Stimulated activated CD8-positive, alpha-beta memory T cell treated with anti-CD3 and anti-CD28 coated beads, Interleukin-4, amount 100 ng/mL, for 1 hour (primary cell): ENCODE data around the gene MBNL1.

Experiments
- DNase-seq, 2 donors: peaks; one replicate each; pipeline ENCODE4 v3.0.0-alpha.2; 2020; ENCODE audit warnings: low read depth in 2 of 2, low spot score in 1 of 2

The MBNL1 gene

DNA sequence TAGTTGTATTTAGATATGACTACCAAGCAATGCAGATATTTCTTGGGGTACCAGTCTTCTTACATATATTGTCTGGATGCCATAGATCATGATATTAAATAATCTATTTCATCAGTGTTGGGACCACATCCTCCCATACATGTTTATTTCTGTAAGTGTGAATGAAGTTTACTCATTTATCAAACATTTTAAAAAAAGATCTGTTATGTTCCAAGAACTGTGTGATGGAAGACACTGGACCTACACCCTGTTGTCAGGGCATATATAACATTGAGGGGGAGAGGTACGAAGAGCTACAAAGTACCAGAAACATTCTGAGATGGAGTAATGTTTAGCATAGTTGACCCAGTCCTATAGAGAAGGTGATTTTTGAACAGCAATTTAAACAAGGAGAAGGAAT is 26.6 kb downstream of the MBNL1 start:
- no peak for DNase-seq

DNA sequence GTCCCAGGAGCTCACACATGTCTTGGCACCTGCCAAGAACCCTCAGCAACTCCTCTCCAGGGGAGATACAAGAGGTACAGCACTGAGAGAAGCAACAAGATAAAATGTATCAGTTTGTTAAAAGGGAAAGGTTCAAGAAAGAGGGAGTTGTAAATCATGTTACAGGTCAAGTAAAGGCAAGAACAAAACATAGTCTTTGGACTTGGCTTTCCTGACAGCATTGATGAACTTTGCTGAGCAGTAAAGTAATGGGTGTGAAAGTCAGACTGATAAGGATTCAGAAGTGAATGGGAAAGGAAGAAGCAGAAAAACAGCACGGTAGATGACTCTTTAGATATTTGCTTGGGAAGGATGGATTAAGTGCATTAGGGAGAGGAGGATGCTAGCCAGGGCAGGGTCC is 27.1 kb downstream of the MBNL1 start:
- DNase-seq = no peak

DNA sequence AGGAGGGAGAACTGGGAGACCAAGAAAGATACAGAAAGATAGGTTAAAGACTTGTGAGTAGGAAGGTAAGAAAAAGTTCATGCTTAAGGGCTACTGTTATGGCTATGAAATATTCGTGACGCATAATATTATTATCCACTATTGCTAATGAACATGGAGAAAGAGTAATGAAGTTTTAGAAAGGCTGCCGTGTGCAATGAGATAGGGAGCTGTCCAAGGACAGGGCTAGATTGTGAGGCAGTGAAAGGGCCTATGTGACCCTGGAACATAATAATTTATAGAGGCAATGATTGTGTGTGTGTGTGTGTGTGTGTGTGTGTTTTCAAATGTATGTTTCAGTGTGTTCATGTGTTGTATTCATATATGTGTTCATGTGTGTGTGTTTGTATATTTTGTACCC is 27.7 kb downstream of the MBNL1 start:
- no peak for DNase-seq

- no peak for DNase-seq
Observed at GRCh38 chr3:152296971-152297370, 28.2 kb downstream of the MBNL1 start.

GRCh38 chr3:152298393-152299248 is 29.9 kb downstream of the MBNL1 start:
- peak in 1 of 2 donors; percentile 25 for DNase-seq

GRCh38 chr3:152299249-152299976 is 30.7 kb downstream of the MBNL1 start:
- DNase-seq = no peak

DNA sequence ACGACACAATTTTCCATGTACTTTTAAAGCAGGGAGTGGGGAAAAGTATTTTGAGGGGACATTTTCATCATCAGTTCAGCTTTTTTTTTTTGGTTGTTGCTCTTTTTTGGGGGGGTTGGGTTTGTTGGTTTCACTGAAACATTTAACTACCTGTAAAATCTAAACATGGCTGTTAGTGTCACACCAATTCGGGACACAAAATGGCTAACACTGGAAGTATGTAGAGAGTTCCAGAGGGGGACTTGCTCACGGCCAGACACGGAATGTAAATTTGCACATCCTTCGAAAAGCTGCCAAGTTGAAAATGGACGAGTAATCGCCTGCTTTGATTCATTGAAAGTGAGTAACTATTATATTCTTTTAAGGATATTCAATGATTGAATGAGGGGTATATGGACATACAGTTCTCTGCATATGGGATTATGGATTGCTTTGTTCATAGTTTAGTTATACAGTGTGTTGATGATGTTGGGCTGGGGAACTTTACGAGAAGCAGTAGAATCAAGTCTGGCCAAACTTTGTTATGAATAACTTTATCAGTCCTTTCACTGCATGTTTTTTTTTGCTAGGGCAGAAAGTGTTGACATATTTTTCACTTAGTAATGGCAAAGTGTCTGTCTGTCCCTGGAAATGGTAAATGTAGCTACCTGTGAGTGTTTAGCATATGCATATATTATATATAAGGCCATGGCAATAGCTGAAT is 31.5 kb downstream of the MBNL1 start:
- no peak for DNase-seq

- DNase-seq = no peak
Observed at GRCh38 chr3:152301745-152302181, 33.0 kb downstream of the MBNL1 start.

DNA sequence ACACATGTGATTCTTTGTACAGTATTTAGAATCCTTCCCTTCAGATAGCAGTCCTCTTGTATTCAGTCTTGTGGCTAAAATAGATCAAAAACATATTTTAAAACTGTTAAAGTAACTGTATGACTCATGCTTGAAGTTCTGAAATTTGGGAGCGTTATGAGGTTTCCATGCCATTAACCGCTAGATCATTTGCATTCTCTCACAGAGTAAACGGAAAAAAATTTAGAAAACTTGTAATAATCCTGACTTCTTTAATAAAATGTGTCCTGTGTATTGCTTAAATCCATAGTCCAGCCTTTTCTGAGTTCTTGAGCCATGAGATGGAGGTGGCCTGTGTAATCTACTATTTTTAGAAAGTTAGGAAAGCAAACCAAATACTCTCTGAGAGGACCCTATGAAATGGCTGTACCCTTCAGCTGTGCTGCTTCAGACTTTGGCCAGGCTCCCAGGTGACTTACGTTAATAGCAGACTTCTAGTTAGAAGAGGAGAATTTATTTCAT is 33.8 kb downstream of the MBNL1 start:
- DNase-seq = no peak

DNA sequence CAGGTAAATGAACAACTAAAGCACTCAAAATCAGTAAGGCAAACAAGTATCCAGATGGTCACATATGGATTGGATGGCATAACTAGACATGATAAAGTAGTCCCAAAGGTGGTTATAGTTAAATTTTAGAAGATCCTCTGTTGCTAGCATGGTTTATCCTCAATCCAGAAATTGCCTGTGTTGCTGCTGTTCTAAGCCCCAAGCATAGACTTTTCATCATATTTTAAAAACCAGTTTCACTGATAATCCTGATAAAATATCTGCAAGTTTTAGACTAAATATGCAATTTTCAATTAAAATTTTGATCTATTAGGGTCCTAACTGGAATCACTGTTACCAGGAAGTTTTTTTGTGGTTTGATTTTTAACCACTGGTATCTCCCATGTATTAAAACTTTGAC is 35.4 kb downstream of the MBNL1 start:
- no peak for DNase-seq

DNA sequence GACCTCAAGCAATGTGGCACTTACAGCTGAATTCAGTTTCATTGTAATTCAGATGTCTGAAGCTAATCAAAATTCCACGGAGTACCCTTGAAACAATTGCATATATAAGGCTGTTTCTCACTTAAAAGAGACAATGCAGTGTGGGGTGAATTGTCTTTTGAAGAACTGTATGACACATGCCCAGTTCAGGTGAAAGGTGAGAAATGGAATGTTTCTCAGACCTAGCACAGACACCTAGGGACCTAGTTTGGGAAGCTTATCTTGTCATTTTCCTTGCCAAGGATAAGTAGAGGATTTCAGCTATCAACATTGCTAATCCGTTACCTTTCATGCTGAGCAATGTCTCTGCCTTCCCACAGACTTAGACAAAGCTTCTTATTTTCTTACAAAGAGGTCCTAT is 36.3 kb downstream of the MBNL1 start:
- DNase-seq = no peak

- DNase-seq = no peak
Observed at GRCh38 chr3:152307829-152308474, 39.2 kb downstream of the MBNL1 start.

DNA sequence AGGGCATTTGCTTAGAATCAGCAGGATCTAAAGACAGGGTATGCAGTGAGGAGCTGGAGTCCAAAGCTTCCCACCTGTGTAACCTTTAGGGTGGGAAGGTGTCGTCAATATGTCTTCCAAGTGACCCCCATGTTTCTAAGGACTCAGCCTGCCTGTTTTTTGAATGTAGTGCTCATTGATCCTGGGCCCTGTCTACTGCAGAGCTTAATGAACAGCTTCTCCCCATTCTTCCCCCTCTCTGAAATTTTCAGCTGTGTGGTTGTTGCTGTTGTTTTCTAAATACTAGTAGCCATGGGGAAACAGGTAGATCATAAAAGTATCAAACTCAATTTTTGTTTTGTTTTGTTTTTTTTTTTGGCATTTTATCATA is 39.7 kb downstream of the MBNL1 start:
- DNase-seq = no peak

GRCh38 chr3:152309031-152309430 is 40.3 kb downstream of the MBNL1 start:
- no peak for DNase-seq

DNA sequence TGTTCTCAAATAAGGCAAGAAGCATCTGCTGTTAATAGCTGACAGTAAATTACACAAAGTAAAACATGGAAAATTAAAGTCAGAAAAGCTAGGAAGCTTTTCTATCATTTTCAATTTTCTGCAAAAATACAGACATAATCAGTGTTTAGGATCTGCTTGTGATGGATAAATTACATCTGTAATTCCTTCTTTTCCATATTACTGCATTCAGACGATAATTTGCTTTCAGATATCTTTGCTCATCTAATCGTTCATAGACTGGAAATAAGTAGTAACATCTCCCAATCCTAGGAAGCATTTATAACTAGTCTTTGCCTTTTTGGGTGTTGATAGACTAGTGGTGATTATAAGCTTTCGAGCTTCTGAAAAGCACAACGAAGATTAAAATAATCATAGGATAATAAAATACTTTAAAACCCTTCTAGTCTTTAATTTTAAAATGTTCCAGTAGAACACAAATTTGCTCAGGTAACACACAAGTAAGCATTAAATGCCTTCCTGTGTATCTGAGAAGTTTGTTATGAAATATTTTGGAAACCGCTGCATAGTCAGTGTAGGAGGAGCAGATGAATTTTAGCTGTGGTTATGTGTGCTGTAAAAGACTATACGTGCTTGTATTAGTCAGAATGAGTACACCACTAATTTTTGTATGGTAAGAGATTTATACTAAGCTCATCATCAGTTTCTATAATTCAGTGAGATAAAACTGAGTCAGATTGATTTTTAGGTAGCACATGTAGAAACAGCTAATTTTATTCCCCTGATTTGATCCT is 41.0 kb downstream of the MBNL1 start:
- DNase-seq = no peak

GRCh38 chr3:152313430-152313829 is 44.7 kb downstream of the MBNL1 start:
- DNase-seq = no peak

GRCh38 chr3:152313914-152314313 is 45.2 kb downstream of the MBNL1 start:
- no peak for DNase-seq

DNA sequence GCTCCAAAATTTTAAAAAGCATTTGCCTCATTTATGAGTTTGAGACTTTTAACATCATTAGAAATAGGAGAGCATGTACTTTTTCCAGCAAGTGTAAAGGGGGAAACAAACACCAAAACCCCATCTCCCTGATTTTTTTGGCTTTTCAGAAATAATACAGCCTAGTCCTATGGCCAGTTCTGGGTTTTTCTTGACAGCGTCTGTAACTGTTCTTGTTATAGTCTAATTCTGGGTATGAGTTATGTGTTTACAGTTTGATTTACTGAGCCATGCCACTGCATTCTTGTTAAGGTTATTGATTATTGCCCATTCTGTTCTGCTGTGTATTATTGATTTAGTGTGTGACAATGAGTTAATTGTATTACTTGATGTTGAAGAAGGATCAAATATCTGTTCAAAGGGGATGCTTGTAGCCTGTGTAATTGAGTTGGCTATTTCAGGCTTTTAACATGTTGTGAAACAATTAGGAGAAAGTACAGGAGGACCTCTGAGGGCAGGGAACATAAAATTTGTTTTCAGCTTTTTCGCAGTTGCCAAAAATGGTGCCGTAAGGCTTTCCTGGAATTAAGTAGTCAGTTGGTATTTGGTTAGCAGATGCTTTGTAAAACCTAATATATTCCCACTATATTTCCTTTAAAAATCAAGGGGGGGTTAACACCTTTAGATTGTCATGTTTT is 46.1 kb downstream of the MBNL1 start:
- DNase-seq = no peak

GRCh38 chr3:152315623-152316022 is 46.9 kb downstream of the MBNL1 start:
- no peak for DNase-seq

GRCh38 chr3:152316318-152316717 is 47.6 kb downstream of the MBNL1 start:
- no peak for DNase-seq
